GM18907 (cell line): ENCODE measurements around the gene ANAPC2.

Source experiments
- ATAC-seq: cut with Tn5 transposase; IDR thresholded peaks from one replicate; pipeline ENCODE4 v1.9.1; 2021; ENCODE audit warnings: mild to moderate bottlenecking, moderate library complexity; ENCODE audit not compliant: unreplicated experiment

The ANAPC2 gene

GRCh38 chr9:137194909-137195308 is 6.5 kb upstream of the ANAPC2 start:
- ATAC-seq: no peak

- no peak for ATAC-seq
Measured at GRCh38 chr9:137194388-137194787, 6.0 kb upstream of the ANAPC2 start.

- no peak for ATAC-seq
Measured at GRCh38 chr9:137193771-137194170, 5.4 kb upstream of the ANAPC2 start.

- ATAC-seq: no peak
Measured at GRCh38 chr9:137192859-137193258, 4.5 kb upstream of the ANAPC2 start.

GRCh38 chr9:137192448-137192780 is 4.1 kb upstream of the ANAPC2 start:
- no peak for ATAC-seq

- ATAC-seq: no peak
Measured at GRCh38 chr9:137191691-137192447, 3.5 kb upstream of the ANAPC2 start.

- ATAC-seq: no peak
Measured at GRCh38 chr9:137191245-137191644, 2.9 kb upstream of the ANAPC2 start.

GRCh38 chr9:137190315-137190856 is 2.0 kb upstream of the ANAPC2 start:
- ATAC-seq: no peak

- peak; percentile 6 for ATAC-seq
Measured at GRCh38 chr9:137189297-137190295, 1.2 kb upstream of the ANAPC2 start.

GRCh38 chr9:137188086-137188489 is 272 bp downstream of the ANAPC2 start:
- no peak for ATAC-seq

- no peak for ATAC-seq
Measured at GRCh38 chr9:137187386-137187785, 974 bp downstream of the ANAPC2 start.

- ATAC-seq: no peak
Measured at GRCh38 chr9:137186385-137186784, 2.0 kb downstream of the ANAPC2 start.

GRCh38 chr9:137185921-137186320 is 2.4 kb downstream of the ANAPC2 start:
- no peak for ATAC-seq

GRCh38 chr9:137184881-137185660 is 3.3 kb downstream of the ANAPC2 start:
- ATAC-seq: no peak

GRCh38 chr9:137183980-137184595 is 4.3 kb downstream of the ANAPC2 start:
- no peak for ATAC-seq

- no peak for ATAC-seq
Measured at GRCh38 chr9:137182836-137183235, 5.5 kb downstream of the ANAPC2 start.

GRCh38 chr9:137181680-137182079 is 6.7 kb downstream of the ANAPC2 start:
- ATAC-seq: no peak

GRCh38 chr9:137180491-137180890 is 7.9 kb downstream of the ANAPC2 start:
- no peak for ATAC-seq

GRCh38 chr9:137179761-137180160 is 8.6 kb downstream of the ANAPC2 start:
- ATAC-seq: no peak

GRCh38 chr9:137178939-137179630 is 9.3 kb downstream of the ANAPC2 start:
- ATAC-seq: no peak
